Stomach (tissue), 9 donors: Measurements from ENCODE around the gene MYO16. TPM values are rescaled to one million over a fixed set of nuclear protein-coding genes. Genes with fewer than 3 reads are reported as not detected.
"Not testable (repeated sequence)": the region's sequence is repeated elsewhere in the genome, so short reads cannot be mapped to it uniquely, and the experiment has no call there.

Experiments used
- DNase-seq, 2 donors: peaks; one replicate each; pipeline versions ENCODE4 v3.0.0 to v3.0.0-alpha.2; 2013 to 2019
- H3K27ac ChIP-seq, 5 donors: fragments of 200-600 bp in 4 of 5; sonication (generic) in 4 of 5; one replicate each; pipeline ENCODE4 v1.5.1; 2013 to 2019; ENCODE audit warnings: mild to moderate bottlenecking in 1 of 5, moderate library complexity in 1 of 5
- H3K27me3 ChIP-seq, 3 donors: fragments of 200-600 bp; sonication (generic); one replicate each; pipeline ENCODE4 v1.5.1; 2017 to 2019; ENCODE audit warnings: mixed run types in 1 of 3
- H3K36me3 ChIP-seq, 4 donors: fragments of 200-600 bp; sonication (generic); 1 replicate in 3 of 4; 2 replicates in 1 of 4; pipeline ENCODE4 v1.5.1; 2016 to 2019
- H3K4me1 ChIP-seq, 4 donors: fragments of 200-600 bp; sonication (generic); one replicate each; pipeline ENCODE4 v1.5.1; 2016 to 2019
- H3K4me3 ChIP-seq, 4 donors: fragments of 200-600 bp; sonication (generic) in 3 of 4; one replicate each; pipeline ENCODE4 v1.5.1; 2016 to 2019; ENCODE audit warnings: mild to moderate bottlenecking in 1 of 4
- H3K9me3 ChIP-seq, 4 donors: fragments of 200-600 bp; sonication (generic); one replicate each; pipeline ENCODE4 v1.5.1; 2016 to 2019
- EP300 ChIP-seq: sonication (generic); formaldehyde crosslinking; IDR thresholded peaks from one replicate; pipeline ENCODE4 v1.6.1; 2017; ENCODE audit warnings: antibody characterized with exemption
- POLR2A ChIP-seq, 4 donors: fragments of 450-650 bp; IDR thresholded peaks; one replicate each; pipeline ENCODE4 v1.6.1; 2016; ENCODE audit warnings: antibody characterized with exemption in 4 of 4, control low read depth in 2 of 4, mild to moderate bottlenecking in 1 of 4, moderate library complexity in 1 of 4
- POLR2AphosphoS5 ChIP-seq, 3 donors: sonication (generic); formaldehyde crosslinking; IDR thresholded peaks; one replicate each; pipeline ENCODE4 v1.6.1; 2016; ENCODE audit warnings: antibody characterized with exemption in 3 of 3
- WGBS, 5 donors: extraction: QIAGEN DNeasy Blood & Tissue Kit in 3 of 5; methylation state at CpG; one replicate each; pipeline versions ENCODE4 v1.1.5 to v1.1.7; 2013 to 2018; 5-methylcytosine and 5-hydroxymethylcytosine counted together
- intact Hi-C: fragments of 100-400 bp; cut with DNase I; formaldehyde crosslinking; loops from one replicate; pipeline ENCODE4 v1.15.1; 2023; ENCODE audit warnings: low total_unique reads
- polyA plus RNA-seq, 3 donors: library from polyadenylated mRNA; stranded (reverse); fragments of 200-250 nt; gene quantifications; one replicate each; pipeline ENCODE4 v1.2.3, GENCODE V29; 2013
- total RNA-seq, 5 donors: library from RNA; depleted of rRNA; stranded (reverse); fragments of >200 nt; gene quantifications; one replicate each; pipeline versions ENCODE4 v1.1.0 to v1.2.3, GENCODE V29; 2014 to 2016
- TF ChIP-seq, protein P1 (sequence below), 7 experiments: fragments of 450-650 bp in 4 of 7; fragments of 200-600 bp in 3 of 7; sonication (generic) in 3 of 7; IDR thresholded peaks; one replicate each; pipeline ENCODE4 v1.5.1; 2016 to 2019; ENCODE audit warnings: antibody characterized with exemption in 7 of 7, control low read depth in 2 of 7, mild to moderate bottlenecking in 1 of 7
- donor health status: healthy with polysubstance abuse.
- donor health status: Bipolar disorder and iron deficiency.
- donor health status: healthy.

Gene MYO16
- total and polyA plus RNA-seq, 8 donors = under 0.01 to 1.8 (median 0.15) TPM; not detected in 3

DNA sequence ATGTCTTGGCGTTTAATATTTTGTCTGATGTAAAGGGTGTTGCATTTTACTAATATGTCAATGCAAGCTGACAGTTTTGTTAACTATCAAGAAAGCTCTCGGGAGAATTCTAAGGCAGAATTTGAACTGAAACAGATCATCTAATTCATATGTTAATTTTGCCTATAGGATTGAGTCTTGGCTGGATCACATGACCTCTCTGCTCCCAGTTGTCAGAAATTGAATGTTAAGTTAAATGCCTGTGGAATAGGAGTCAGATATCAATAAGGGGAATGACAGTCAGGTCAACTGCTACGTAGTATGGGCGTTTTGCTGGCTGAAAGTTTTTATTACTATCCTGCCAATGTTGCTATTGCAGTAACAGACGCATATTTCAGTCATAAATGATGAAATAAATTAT, 358.5 kb downstream of the MYO16 start:
- H3K9me3 ChIP-seq = no peaks in the 10 kb centered on the region
- no peak overlapping the region for H3K27ac ChIP-seq
- no peak overlapping the region for H3K4me3 ChIP-seq
- DNase-seq = no peak
- no peak for TF ChIP-seq EP300
- no peak for TF ChIP-seq POLR2A (IDR thresholded peaks at IDR 0.05)
- TF ChIP-seq, protein P1, sequence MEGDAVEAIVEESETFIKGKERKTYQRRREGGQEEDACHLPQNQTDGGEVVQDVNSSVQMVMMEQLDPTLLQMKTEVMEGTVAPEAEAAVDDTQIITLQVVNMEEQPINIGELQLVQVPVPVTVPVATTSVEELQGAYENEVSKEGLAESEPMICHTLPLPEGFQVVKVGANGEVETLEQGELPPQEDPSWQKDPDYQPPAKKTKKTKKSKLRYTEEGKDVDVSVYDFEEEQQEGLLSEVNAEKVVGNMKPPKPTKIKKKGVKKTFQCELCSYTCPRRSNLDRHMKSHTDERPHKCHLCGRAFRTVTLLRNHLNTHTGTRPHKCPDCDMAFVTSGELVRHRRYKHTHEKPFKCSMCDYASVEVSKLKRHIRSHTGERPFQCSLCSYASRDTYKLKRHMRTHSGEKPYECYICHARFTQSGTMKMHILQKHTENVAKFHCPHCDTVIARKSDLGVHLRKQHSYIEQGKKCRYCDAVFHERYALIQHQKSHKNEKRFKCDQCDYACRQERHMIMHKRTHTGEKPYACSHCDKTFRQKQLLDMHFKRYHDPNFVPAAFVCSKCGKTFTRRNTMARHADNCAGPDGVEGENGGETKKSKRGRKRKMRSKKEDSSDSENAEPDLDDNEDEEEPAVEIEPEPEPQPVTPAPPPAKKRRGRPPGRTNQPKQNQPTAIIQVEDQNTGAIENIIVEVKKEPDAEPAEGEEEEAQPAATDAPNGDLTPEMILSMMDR (IDR thresholded peaks at IDR 0.05) = no peak
- TF ChIP-seq POLR2AphosphoS5 (IDR thresholded peaks at IDR 0.05) = no peak
- no peaks in the 10 kb centered on the region for H3K4me1 ChIP-seq
- no peaks in the 10 kb centered on the region for H3K36me3 ChIP-seq
- intact Hi-C loops = no loop called here
- H3K27me3 ChIP-seq = no peaks in the 10 kb centered on the region
- WGBS, 5 donors = 59 to 71% (median 70%) methylated on average over 5 of the region's 5 CpGs

DNA sequence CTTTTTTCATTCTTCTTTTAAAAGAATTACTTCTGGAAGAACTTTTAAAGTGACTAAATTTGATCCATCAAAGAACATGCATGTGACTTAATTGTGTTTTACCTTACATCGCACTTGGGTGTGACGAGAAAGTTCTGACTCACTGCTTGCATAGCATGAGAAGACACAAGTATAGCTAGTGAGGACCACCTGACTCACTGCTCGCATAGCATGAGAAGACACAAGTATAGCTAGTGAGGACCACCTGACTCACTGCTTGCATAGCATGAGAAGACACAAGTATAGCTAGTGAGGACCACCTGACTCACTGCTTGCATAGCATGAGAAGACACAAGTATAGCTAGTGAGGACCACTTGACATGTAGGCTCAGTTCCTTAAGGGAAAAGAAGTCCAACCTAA, 362.0 kb downstream of the MYO16 start:
- H3K36me3 ChIP-seq, DNase-seq, H3K4me3 ChIP-seq, H3K9me3 ChIP-seq, H3K27me3 ChIP-seq, H3K4me1 ChIP-seq, intact Hi-C loops, H3K27ac ChIP-seq: not testable (repeated sequence)
- WGBS, 5 donors = 61 to 81% (median 77%) methylated on average over 3 of the region's 3 CpGs

GRCh38 chr13:108993346-108993745, 363.9 kb downstream of the MYO16 start:
- 55 to 70% (median 65%) methylated on average over 5 of the region's 5 CpGs for WGBS, 5 donors
- Histone ChIP-seq H3K4me3 (no peak overlapping the region), H3K36me3 (no peaks in the 10 kb centered on the region), H3K27me3 (no peaks in the 10 kb centered on the region), H3K27ac (no peak overlapping the region), H3K9me3 (no peaks in the 10 kb centered on the region), H3K4me1 (no peaks in the 10 kb centered on the region)
- TF ChIP-seq POLR2A (IDR thresholded peaks at IDR 0.05) (no peak), POLR2AphosphoS5 (IDR thresholded peaks at IDR 0.05) (no peak), EP300 (no peak)
- TF ChIP-seq, protein P1 (IDR thresholded peaks at IDR 0.05) = no peak
- intact Hi-C loops = no loop called here
- DNase-seq = no peak

DNA sequence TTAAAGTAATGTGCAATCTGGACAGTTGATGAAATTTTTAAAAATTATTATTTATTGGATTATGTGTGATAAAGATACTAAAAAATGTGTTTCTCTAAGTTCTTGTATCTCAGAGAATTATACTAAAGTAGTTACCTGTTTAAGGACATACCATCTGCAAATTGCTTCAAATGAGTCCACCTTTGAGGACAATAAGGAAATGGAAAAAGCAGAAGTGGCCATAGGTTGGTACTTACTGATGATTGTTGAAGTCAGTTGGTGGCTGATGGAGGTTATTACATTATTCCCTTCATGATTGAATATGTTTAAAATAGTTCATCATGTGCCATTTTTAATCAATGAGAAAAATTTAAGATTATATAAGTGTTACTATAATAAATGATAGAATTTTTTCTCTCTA, 367.0 kb downstream of the MYO16 start:
- H3K4me3 ChIP-seq = no peak overlapping the region
- no peaks in the 10 kb centered on the region for H3K27me3 ChIP-seq
- no peaks in the 10 kb centered on the region for H3K36me3 ChIP-seq
- intact Hi-C loops = no loop called here
- H3K27ac ChIP-seq = no peak overlapping the region
- DNase-seq = no peak
- no peaks in the 10 kb centered on the region for H3K4me1 ChIP-seq
- TF ChIP-seq POLR2AphosphoS5 (IDR thresholded peaks at IDR 0.05) = no peak
- TF ChIP-seq, protein P1 (IDR thresholded peaks at IDR 0.05) = no peak
- no peak for TF ChIP-seq EP300
- no peak for TF ChIP-seq POLR2A (IDR thresholded peaks at IDR 0.05)
- H3K9me3 ChIP-seq = no peaks in the 10 kb centered on the region

DNA sequence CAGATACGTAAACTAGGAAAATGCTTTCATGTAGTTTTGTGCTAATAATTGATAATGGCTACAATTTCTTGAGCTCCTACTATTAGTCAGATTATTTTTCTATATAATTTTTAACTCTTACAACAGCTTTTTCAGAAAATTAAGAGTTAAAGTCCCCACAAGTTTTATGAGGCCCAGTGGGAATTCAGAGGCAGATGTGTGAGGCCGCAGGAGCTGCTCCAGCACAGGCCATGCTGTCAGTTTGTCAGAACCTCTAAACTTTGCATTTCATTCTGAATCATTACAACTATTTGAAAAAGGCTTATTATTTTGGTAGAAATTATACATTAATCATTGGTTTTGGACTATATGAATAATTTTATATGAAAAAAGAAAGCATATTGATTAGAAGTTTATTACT, 370.8 kb downstream of the MYO16 start:
- H3K36me3 ChIP-seq = no peaks in the 10 kb centered on the region
- TF ChIP-seq, protein P1 (IDR thresholded peaks at IDR 0.05) = no peak
- TF ChIP-seq POLR2A (IDR thresholded peaks at IDR 0.05) (no peak), EP300 (no peak), POLR2AphosphoS5 (IDR thresholded peaks at IDR 0.05) (no peak)
- intact Hi-C loops = no loop called here
- no peaks in the 10 kb centered on the region for H3K4me1 ChIP-seq
- no peak for DNase-seq
- no peaks in the 10 kb centered on the region for H3K27me3 ChIP-seq
- no peak overlapping the region for H3K27ac ChIP-seq
- WGBS, 5 donors = 73 to 92% (median 76%) methylated on average over 2 of the region's 2 CpGs
- H3K4me3 ChIP-seq = no peak overlapping the region
- no peaks in the 10 kb centered on the region for H3K9me3 ChIP-seq
